Prostate gland (tissue), 2 donors: ENCODE results near the gene RND3. TPM values are rescaled to one million over a fixed set of nuclear protein-coding genes. Genes with fewer than 3 reads are reported as not detected.

Experiments
- DNase-seq: peaks from one replicate; pipeline ENCODE4 v3.0.0-alpha.2; 2019; ENCODE audit warnings: low spot score
- H3K27ac ChIP-seq, 2 donors: fragments of 200-600 bp; sonication (generic); 2 replicates each; pipeline ENCODE4 v1.5.1; 2017 to 2019
- H3K27me3 ChIP-seq: fragments of 200-600 bp; sonication (generic); replicated peaks from 2 replicates; pipeline ENCODE4 v1.5.1; 2019; ENCODE audit not compliant: insufficient read depth
- H3K36me3 ChIP-seq, 2 donors: fragments of 200-600 bp; sonication (generic); 1 replicate in 1 of 2; 2 replicates in 1 of 2; pipeline versions ENCODE4 v1.5.1 to v1.8.1; 2017 to 2019
- H3K4me1 ChIP-seq: fragments of 200-600 bp; sonication (generic); replicated peaks from 2 replicates; pipeline ENCODE4 v1.5.1; 2019
- H3K4me3 ChIP-seq, 2 donors: fragments of 200-600 bp; sonication (generic); 2 replicates each; pipeline ENCODE4 v1.5.1; 2017 to 2019
- H3K9me3 ChIP-seq: fragments of 200-600 bp; sonication (generic); 2 replicates; pipeline ENCODE4 v1.5.1; 2017
- POLR2A ChIP-seq: fragments of 450-650 bp; IDR thresholded peaks from one replicate; pipeline ENCODE4 v1.6.1; 2016; ENCODE audit warnings: antibody characterized with exemption, mild to moderate bottlenecking
- POLR2AphosphoS5 ChIP-seq: sonication (generic); formaldehyde crosslinking; IDR thresholded peaks from one replicate; pipeline ENCODE4 v1.6.1; 2017; ENCODE audit warnings: antibody characterized with exemption
- WGBS: methylation state at CpG from one replicate; pipeline ENCODE4 v1.1.5; 2018; 5-methylcytosine and 5-hydroxymethylcytosine counted together
- intact Hi-C: fragments of 100-400 bp; cut with DNase I; formaldehyde crosslinking; loops from one replicate; pipeline ENCODE4 v1.14.2; 2022
- total RNA-seq, 2 donors: library from RNA; depleted of rRNA; stranded (reverse); fragments of >200 nt; gene quantifications; one replicate each; pipeline ENCODE4 v1.1.0, GENCODE V29; 2016
- TF ChIP-seq, protein P1 (sequence below), 4 experiments: fragments of 200-600 bp in 2 of 4; fragments of 450-650 bp in 2 of 4; sonication (generic) in 2 of 4; IDR thresholded peaks; 1 replicate in 3 of 4; 2 replicates in 1 of 4; pipeline ENCODE4 v1.5.1; 2016 to 2019; ENCODE audit warnings: antibody characterized with exemption in 4 of 4, mild to moderate bottlenecking in 2 of 4, moderate library complexity in 2 of 4

RND3 gene
- total RNA-seq, 2 donors from 2014 or later, result 26.2 to 54.7 TPM

GRCh38 chr2:150508497-150509137 lies 21.1 kb upstream of the RND3 start:
- no peak for DNase-seq
- Histone ChIP-seq H3K36me3 (no peaks in the 10 kb centered on the region), H3K9me3 (no peaks in the 10 kb centered on the region), H3K4me3 (no peak overlapping the region), H3K4me1 (no peaks in the 10 kb centered on the region), H3K27ac (no peak overlapping the region), H3K27me3 (no peaks in the 10 kb centered on the region)
- TF ChIP-seq POLR2A (no peak), POLR2AphosphoS5 (no peak)
- TF ChIP-seq, protein P1, sequence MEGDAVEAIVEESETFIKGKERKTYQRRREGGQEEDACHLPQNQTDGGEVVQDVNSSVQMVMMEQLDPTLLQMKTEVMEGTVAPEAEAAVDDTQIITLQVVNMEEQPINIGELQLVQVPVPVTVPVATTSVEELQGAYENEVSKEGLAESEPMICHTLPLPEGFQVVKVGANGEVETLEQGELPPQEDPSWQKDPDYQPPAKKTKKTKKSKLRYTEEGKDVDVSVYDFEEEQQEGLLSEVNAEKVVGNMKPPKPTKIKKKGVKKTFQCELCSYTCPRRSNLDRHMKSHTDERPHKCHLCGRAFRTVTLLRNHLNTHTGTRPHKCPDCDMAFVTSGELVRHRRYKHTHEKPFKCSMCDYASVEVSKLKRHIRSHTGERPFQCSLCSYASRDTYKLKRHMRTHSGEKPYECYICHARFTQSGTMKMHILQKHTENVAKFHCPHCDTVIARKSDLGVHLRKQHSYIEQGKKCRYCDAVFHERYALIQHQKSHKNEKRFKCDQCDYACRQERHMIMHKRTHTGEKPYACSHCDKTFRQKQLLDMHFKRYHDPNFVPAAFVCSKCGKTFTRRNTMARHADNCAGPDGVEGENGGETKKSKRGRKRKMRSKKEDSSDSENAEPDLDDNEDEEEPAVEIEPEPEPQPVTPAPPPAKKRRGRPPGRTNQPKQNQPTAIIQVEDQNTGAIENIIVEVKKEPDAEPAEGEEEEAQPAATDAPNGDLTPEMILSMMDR (IDR thresholded peaks at IDR 0.05), result no peak
- intact Hi-C loops, result no loop called here
- WGBS, result 53% methylated on average over 2 of the region's 2 CpGs

DNA sequence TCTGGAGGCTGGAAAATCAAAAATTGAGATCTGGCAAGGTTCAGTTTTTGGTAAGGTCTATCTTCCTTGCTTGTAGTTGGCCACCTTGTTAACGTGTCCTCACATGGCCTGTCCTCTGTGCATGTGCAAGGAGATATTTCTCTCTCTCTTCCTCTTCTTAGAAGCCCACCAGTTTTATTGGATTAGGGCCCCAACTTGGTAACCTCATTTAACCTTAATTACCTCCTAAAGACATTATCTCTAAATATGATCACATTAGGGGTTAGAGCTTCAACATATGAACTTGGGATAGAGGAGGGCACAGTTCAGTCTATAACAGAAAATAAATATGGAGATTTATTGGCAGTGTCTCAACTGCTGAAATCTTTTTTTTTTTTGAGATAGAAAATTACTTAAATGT lies 19.6 kb upstream of the RND3 start:
- WGBS, result 61% methylated on average over 1 of the region's 1 CpG
- no peak for DNase-seq
- Histone ChIP-seq H3K36me3 (no peaks in the 10 kb centered on the region), H3K9me3 (no peaks in the 10 kb centered on the region), H3K27ac (no peak overlapping the region), H3K27me3 (no peaks in the 10 kb centered on the region), H3K4me1 (no peaks in the 10 kb centered on the region), H3K4me3 (no peak overlapping the region)
- TF ChIP-seq, protein P1 (IDR thresholded peaks at IDR 0.05), result no peak
- TF ChIP-seq POLR2AphosphoS5 (no peak), POLR2A (no peak)
- intact Hi-C loops, result no loop called here

GRCh38 chr2:150505178-150505577 lies 17.7 kb upstream of the RND3 start:
- TF ChIP-seq, protein P1 (IDR thresholded peaks at IDR 0.05), result no peak
- TF ChIP-seq POLR2A, result no peak
- no peak for TF ChIP-seq POLR2AphosphoS5
- no peak for DNase-seq
- H3K27ac ChIP-seq, result no peak overlapping the region
- no peaks in the 10 kb centered on the region for H3K9me3 ChIP-seq
- no peaks in the 10 kb centered on the region for H3K4me1 ChIP-seq
- no peaks in the 10 kb centered on the region for H3K27me3 ChIP-seq
- intact Hi-C loops, result no loop called here
- H3K36me3 ChIP-seq, result no peaks in the 10 kb centered on the region
- H3K4me3 ChIP-seq, result no peak overlapping the region

DNA sequence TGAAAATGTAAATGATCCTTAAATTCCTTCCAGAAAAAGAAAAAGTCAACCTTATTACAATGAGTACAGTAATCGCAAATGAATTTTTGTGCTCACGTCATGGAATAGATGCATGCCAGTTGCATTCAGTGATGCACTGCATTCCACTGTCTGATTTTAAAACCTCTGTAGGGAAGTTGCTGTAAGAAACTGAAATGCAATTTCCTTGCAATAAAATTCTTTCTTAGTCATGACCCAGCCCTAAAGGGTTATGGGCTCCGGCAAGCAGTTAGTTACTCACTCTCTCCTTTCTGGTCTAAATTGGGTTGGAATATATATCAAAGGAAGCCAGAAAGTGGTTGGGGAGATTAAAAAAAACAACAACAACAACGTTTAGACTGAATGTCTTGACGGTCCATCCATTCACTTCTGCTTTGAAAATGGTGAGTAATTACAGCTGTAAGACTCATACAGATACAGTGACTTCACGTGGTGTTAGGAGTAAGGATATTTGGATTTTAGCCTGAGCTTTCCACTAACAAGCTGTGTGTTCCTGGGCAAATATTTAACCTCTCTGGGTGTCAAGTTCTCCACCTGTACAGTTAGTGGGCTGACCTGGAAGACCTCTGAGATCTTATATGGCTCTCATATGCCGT lies 8.6 kb upstream of the RND3 start:
- intact Hi-C loops, result no loop called here
- Histone ChIP-seq H3K27me3 (no peaks in the 10 kb centered on the region), H3K9me3 (no peaks in the 10 kb centered on the region), H3K4me1 (no peaks in the 10 kb centered on the region), H3K36me3 (no peaks in the 10 kb centered on the region), H3K27ac (no peak overlapping the region), H3K4me3 (no peak overlapping the region)
- no peak for DNase-seq
- no peak for TF ChIP-seq POLR2A
- TF ChIP-seq, protein P1 (IDR thresholded peaks at IDR 0.05), result no peak
- TF ChIP-seq POLR2AphosphoS5, result no peak
- WGBS, result 65% methylated on average over 7 of the region's 7 CpGs

- TF ChIP-seq, protein P1 (IDR thresholded peaks at IDR 0.05), result no peak
- TF ChIP-seq POLR2AphosphoS5, result no peak
- no peak for TF ChIP-seq POLR2A
- intact Hi-C loops, result no loop called here
- no peak for DNase-seq
- no peaks in the 10 kb centered on the region for H3K27me3 ChIP-seq
- H3K27ac ChIP-seq, result no peak overlapping the region
- H3K4me3 ChIP-seq, result no peak overlapping the region
- WGBS, result 79% methylated on average over 2 of the region's 2 CpGs
- no peaks in the 10 kb centered on the region for H3K36me3 ChIP-seq
- H3K9me3 ChIP-seq, result no peaks in the 10 kb centered on the region
- no peaks in the 10 kb centered on the region for H3K4me1 ChIP-seq
These were observed 7.5 kb upstream of the RND3 start for GRCh38 chr2:150495001-150495400.
